ENCODE data around the gene KCNK10.

Gene KCNK10

GRCh38 chr14:88324491-88324890, 1.4 kb upstream of the KCNK10 start:
- peak overlapping the region; percentile 90 for H3K4me3 Mint-ChIP-seq
- no peak for DNase-seq
- H3K36me3 Mint-ChIP-seq (ENCODE audit: low read depth), result no peaks in the 10 kb centered on the region
- H3K4me1 Mint-ChIP-seq, result peaks cover 9% of the 10 kb centered on the region
- no peak overlapping the region for H3K27ac Mint-ChIP-seq
- peaks cover 60% of the 10 kb centered on the region for H3K27me3 Mint-ChIP-seq (ENCODE audit: low read depth, poor library complexity)
- H3K9me3 Mint-ChIP-seq, result peaks cover 12% of the 10 kb centered on the region
- TF ChIP-seq CTCF (IDR thresholded peaks at IDR 0.05), result no peak

GRCh38 chr14:88323523-88324199, 592 bp upstream of the KCNK10 start:
- peak overlapping the region; percentile 90 for H3K4me3 Mint-ChIP-seq
- peaks cover 11% of the 10 kb centered on the region for H3K9me3 Mint-ChIP-seq
- H3K36me3 Mint-ChIP-seq (ENCODE audit: low read depth), result no peaks in the 10 kb centered on the region
- H3K4me1 Mint-ChIP-seq, result peaks cover 9% of the 10 kb centered on the region
- peaks cover 52% of the 10 kb centered on the region for H3K27me3 Mint-ChIP-seq (ENCODE audit: low read depth, poor library complexity)
- no peak for TF ChIP-seq CTCF (IDR thresholded peaks at IDR 0.05)
- no peak overlapping the region for H3K27ac Mint-ChIP-seq
- DNase-seq, result peak; percentile 87

- Mint-ChIP-seq H3K4me1 (peaks cover 9% of the 10 kb centered on the region), H3K9me3 (peaks cover under 1% of the 10 kb centered on the region), H3K27ac (no peak overlapping the region), H3K4me3 (no peak overlapping the region), H3K27me3 (ENCODE audit: low read depth, poor library complexity) (peaks cover 42% of the 10 kb centered on the region), H3K36me3 (ENCODE audit: low read depth) (no peaks in the 10 kb centered on the region)
- no peak for TF ChIP-seq CTCF (IDR thresholded peaks at IDR 0.05)
- DNase-seq, result peak; percentile 11
Observed at GRCh38 chr14:88322504-88323085, 474 bp downstream of the KCNK10 start.

GRCh38 chr14:88321692-88322503, 1.2 kb downstream of the KCNK10 start:
- H3K9me3 Mint-ChIP-seq, result no peaks in the 10 kb centered on the region
- peak; percentile 11 for DNase-seq
- no peaks in the 10 kb centered on the region for H3K36me3 Mint-ChIP-seq (ENCODE audit: low read depth)

GRCh38 chr14:88318406-88318805, 4.7 kb downstream of the KCNK10 start:
- no peak for DNase-seq
- Mint-ChIP-seq H3K27me3 (ENCODE audit: low read depth, poor library complexity) (peaks cover 8% of the 10 kb centered on the region), H3K27ac (no peak overlapping the region), H3K9me3 (peaks cover 3% of the 10 kb centered on the region), H3K4me3 (no peak overlapping the region), H3K4me1 (no peaks in the 10 kb centered on the region), H3K36me3 (ENCODE audit: low read depth) (no peaks in the 10 kb centered on the region)
- TF ChIP-seq CTCF (IDR thresholded peaks at IDR 0.05), result no peak

More at GRCh38 chr14:88321692-88322503, 1.2 kb downstream of the KCNK10 start:
- Mint-ChIP-seq H3K27ac (no peak overlapping the region), H3K4me1 (peaks cover 9% of the 10 kb centered on the region), H3K27me3 (ENCODE audit: low read depth, poor library complexity) (peaks cover 35% of the 10 kb centered on the region), H3K4me3 (no peak overlapping the region)
- no peak for TF ChIP-seq CTCF (IDR thresholded peaks at IDR 0.05)

Measured in nephron progenitor cell (in vitro differentiated cells).